Activated CD8-positive, alpha-beta memory T cell treated with anti-CD3 and anti-CD28 coated beads, Interleukin-2, amount 10 ng/mL, durations not matched to agents 7 days and 5 days (primary cell): ENCODE results near the gene CYP19A1. TPM values are rescaled to one million over a fixed set of nuclear protein-coding genes. Genes with fewer than 3 reads are reported as not detected.
A peak's percentile ranks its signal among the peaks of the same experiment; 100 is the strongest.

Source experiments
- ATAC-seq: fragments of 150-1000 bp; cut with Tn5 transposase; one replicate; pipeline ENCODE4 v1.10.0; 2021; ENCODE audit warnings: moderate library complexity
- CTCF ChIA-PET: fragments of 350-600 bp; sonication (Branson Sonifier 250); formaldehyde crosslinking; loops from one replicate; lab custom pipeline; 2021; ENCODE audit warnings: antibody characterized with exemption; lab: Charles Lee
- DNase-seq: peaks from one replicate; pipeline ENCODE4 v3.0.0-alpha.2; 2020
- H3K27ac Mint-ChIP-seq: one replicate; pipeline ENCODE4 v1.8.0; 2021; ENCODE audit warnings: mild to moderate bottlenecking, mixed read lengths
- H3K27me3 Mint-ChIP-seq: one replicate; pipeline ENCODE4 v1.8.0; 2021; ENCODE audit warnings: mixed read lengths
- H3K36me3 Mint-ChIP-seq: one replicate; pipeline ENCODE4 v1.8.0; 2021; ENCODE audit warnings: mild to moderate bottlenecking, mixed read lengths
- H3K4me1 Mint-ChIP-seq: one replicate; pipeline ENCODE4 v1.8.0; 2021; ENCODE audit warnings: mixed read lengths
- H3K4me3 Mint-ChIP-seq: one replicate; pipeline ENCODE4 v1.8.0; 2021; ENCODE audit warnings: mild to moderate bottlenecking, moderate library complexity, mixed read lengths
- H3K9me3 Mint-ChIP-seq: one replicate; pipeline ENCODE4 v1.8.0; 2022; ENCODE audit warnings: low read depth, mixed read lengths
- total RNA-seq, 2 experiments: library from RNA; stranded (reverse); gene quantifications; one replicate each; pipeline ENCODE4 v1.2.3, GENCODE V29; 2021

Gene CYP19A1
- total RNA-seq, 2 experiments from 2014 or later: 1.0 TPM; not detected in 1

GRCh38 chr15:51350723-51351122 is 12.3 kb upstream of the CYP19A1 start:
- Mint-ChIP-seq H3K9me3 (no peaks in the 10 kb centered on the region), H3K4me3 (no peak overlapping the region), H3K27ac (no peak overlapping the region), H3K36me3 (no peaks in the 10 kb centered on the region), H3K4me1 (peaks cover 5% of the 10 kb centered on the region), H3K27me3 (peaks cover 66% of the 10 kb centered on the region)
- DNase-seq (no peak), ATAC-seq (no peak)
- CTCF ChIA-PET: no interaction called here

- CTCF ChIA-PET: no interaction called here
- ATAC-seq: no peak
- H3K4me1 Mint-ChIP-seq: peaks cover 5% of the 10 kb centered on the region
- no peak for DNase-seq
- H3K27me3 Mint-ChIP-seq: peaks cover 65% of the 10 kb centered on the region
- H3K36me3 Mint-ChIP-seq: no peaks in the 10 kb centered on the region
- H3K9me3 Mint-ChIP-seq: no peaks in the 10 kb centered on the region
- no peak overlapping the region for H3K27ac Mint-ChIP-seq
- H3K4me3 Mint-ChIP-seq: no peak overlapping the region
These were observed 10.9 kb upstream of the CYP19A1 start for GRCh38 chr15:51349156-51349844.

- Mint-ChIP-seq H3K36me3 (no peaks in the 10 kb centered on the region), H3K4me3 (peak overlapping the region; percentile 2), H3K4me1 (peaks cover 5% of the 10 kb centered on the region), H3K9me3 (no peaks in the 10 kb centered on the region), H3K27me3 (peaks cover 64% of the 10 kb centered on the region), H3K27ac (no peak overlapping the region)
- DNase-seq (no peak), ATAC-seq (peak; percentile 51)
- CTCF ChIA-PET: no interaction called here
These were observed 10.3 kb upstream of the CYP19A1 start for GRCh38 chr15:51348688-51349087.

- peaks cover 61% of the 10 kb centered on the region for H3K27me3 Mint-ChIP-seq
- H3K9me3 Mint-ChIP-seq: no peaks in the 10 kb centered on the region
- no peak overlapping the region for H3K4me3 Mint-ChIP-seq
- peaks cover 5% of the 10 kb centered on the region for H3K4me1 Mint-ChIP-seq
- DNase-seq: no peak
- H3K27ac Mint-ChIP-seq: no peak overlapping the region
- CTCF ChIA-PET: no interaction called here
- H3K36me3 Mint-ChIP-seq: no peaks in the 10 kb centered on the region
- no peak for ATAC-seq
These were observed 7.7 kb upstream of the CYP19A1 start for GRCh38 chr15:51346136-51346535.

- CTCF ChIA-PET: interaction anchor here (0.6 kb wide), 1 partner anchor 1192 kb away, joined by 4 read pairs; no protein-coding TSS in a partner anchor
- Mint-ChIP-seq H3K27me3 (peaks cover 62% of the 10 kb centered on the region), H3K27ac (no peak overlapping the region), H3K4me3 (no peak overlapping the region), H3K9me3 (no peaks in the 10 kb centered on the region), H3K4me1 (peaks cover under 1% of the 10 kb centered on the region), H3K36me3 (no peaks in the 10 kb centered on the region)
- DNase-seq: no peak
- ATAC-seq: no peak
These were observed 5.1 kb upstream of the CYP19A1 start for GRCh38 chr15:51343466-51343865.

- H3K27ac Mint-ChIP-seq: no peak overlapping the region
- H3K36me3 Mint-ChIP-seq: no peaks in the 10 kb centered on the region
- no peak for DNase-seq
- H3K9me3 Mint-ChIP-seq: no peaks in the 10 kb centered on the region
- no peak overlapping the region for H3K4me3 Mint-ChIP-seq
- H3K27me3 Mint-ChIP-seq: peaks cover 58% of the 10 kb centered on the region
- CTCF ChIA-PET: no interaction called here
- ATAC-seq: no peak
- no peaks in the 10 kb centered on the region for H3K4me1 Mint-ChIP-seq
These were observed 4.0 kb upstream of the CYP19A1 start for GRCh38 chr15:51342227-51342999.

- CTCF ChIA-PET: no interaction called here
- Mint-ChIP-seq H3K36me3 (no peaks in the 10 kb centered on the region), H3K9me3 (no peaks in the 10 kb centered on the region), H3K27ac (no peak within 1 kb of the TSS), H3K4me1 (no peaks in the 10 kb centered on the region), H3K4me3 (no peak within 1 kb of the TSS), H3K27me3 (peaks cover 53% of the 10 kb centered on the region)
- DNase-seq (no peak), ATAC-seq (no peak)
These were observed 3.2 kb upstream of the CYP19A1 start, which contains the start of gene GLDN for GRCh38 chr15:51341366-51342226. GLDN (plus strand) TSS chr15:51341655; CDS start chr15:51341685, 30 bp downstream.

- H3K27ac Mint-ChIP-seq: no peak overlapping the region
- CTCF ChIA-PET: interaction anchor here (1.3 kb wide), 1 partner anchor 34 kb away, joined by 3 read pairs; no protein-coding TSS in a partner anchor
- ATAC-seq (no peak), DNase-seq (no peak)
- H3K36me3 Mint-ChIP-seq: no peaks in the 10 kb centered on the region
- peaks cover 1% of the 10 kb centered on the region for H3K4me1 Mint-ChIP-seq
- H3K4me3 Mint-ChIP-seq: no peak overlapping the region
- H3K9me3 Mint-ChIP-seq: no peaks in the 10 kb centered on the region
- peaks cover 20% of the 10 kb centered on the region for H3K27me3 Mint-ChIP-seq
These were observed 2.6 kb downstream of the CYP19A1 start for GRCh38 chr15:51335538-51336410.

- no peaks in the 10 kb centered on the region for H3K9me3 Mint-ChIP-seq
- peaks cover 1% of the 10 kb centered on the region for H3K4me1 Mint-ChIP-seq
- H3K27ac Mint-ChIP-seq: no peak overlapping the region
- H3K36me3 Mint-ChIP-seq: no peaks in the 10 kb centered on the region
- no peak for ATAC-seq
- H3K4me3 Mint-ChIP-seq: no peak overlapping the region
- CTCF ChIA-PET: no interaction called here
- peaks cover 13% of the 10 kb centered on the region for H3K27me3 Mint-ChIP-seq
- no peak for DNase-seq
These were observed 3.3 kb downstream of the CYP19A1 start for GRCh38 chr15:51335087-51335486.

GRCh38 chr15:51334011-51334451 is 4.4 kb downstream of the CYP19A1 start:
- peaks cover 7% of the 10 kb centered on the region for H3K27me3 Mint-ChIP-seq
- no peak overlapping the region for H3K4me3 Mint-ChIP-seq
- no peaks in the 10 kb centered on the region for H3K36me3 Mint-ChIP-seq
- CTCF ChIA-PET: no interaction called here
- ATAC-seq (no peak), DNase-seq (no peak)
- no peaks in the 10 kb centered on the region for H3K9me3 Mint-ChIP-seq
- H3K4me1 Mint-ChIP-seq: peaks cover 1% of the 10 kb centered on the region
- H3K27ac Mint-ChIP-seq: no peak overlapping the region

- no peaks in the 10 kb centered on the region for H3K36me3 Mint-ChIP-seq
- CTCF ChIA-PET: no interaction called here
- ATAC-seq: no peak
These were observed 4.8 kb downstream of the CYP19A1 start for GRCh38 chr15:51333571-51333970.

GRCh38 chr15:51332206-51333147 is 5.9 kb downstream of the CYP19A1 start:
- Mint-ChIP-seq H3K36me3 (no peaks in the 10 kb centered on the region), H3K4me1 (peaks cover 1% of the 10 kb centered on the region), H3K27ac (no peak overlapping the region), H3K4me3 (no peak overlapping the region), H3K27me3 (peaks cover 9% of the 10 kb centered on the region), H3K9me3 (no peaks in the 10 kb centered on the region)
- no peak for ATAC-seq
- CTCF ChIA-PET: no interaction called here
- no peak for DNase-seq

More at GRCh38 chr15:51333571-51333970, 4.8 kb downstream of the CYP19A1 start:
- H3K27me3 Mint-ChIP-seq: peaks cover 7% of the 10 kb centered on the region
- DNase-seq: no peak
- peaks cover 1% of the 10 kb centered on the region for H3K4me1 Mint-ChIP-seq
- H3K9me3 Mint-ChIP-seq: no peaks in the 10 kb centered on the region
- H3K4me3 Mint-ChIP-seq: no peak overlapping the region
- H3K27ac Mint-ChIP-seq: no peak overlapping the region
